Caco-2 (cell line): ENCODE results near the gene ZNF48. TPM values are rescaled to one million over a fixed set of nuclear protein-coding genes. Genes with fewer than 3 reads are reported as not detected.

Experiments
- BruUV-seq: library from RNA; stranded (reverse); fragments of 400-500 nt; replicated peaks from 2 replicates; lab custom pipeline; 2021; lab: Mats Ljungman, UMichigan
- CTCF ChIA-PET: fragments of 300-600 bp; sonication (Branson Sonifier 250); formaldehyde crosslinking; loops from one replicate; lab custom pipeline; 2022; ENCODE audit warnings: antibody characterized with exemption; lab: Charles Lee
- POLR2A ChIA-PET: fragments of 300-600 bp; sonication (Branson Sonifier 250); formaldehyde crosslinking; loops from one replicate; lab custom pipeline; 2022; ENCODE audit warnings: antibody characterized with exemption; lab: Charles Lee
- DNase-seq, 2 experiments: peaks; one replicate each; pipeline versions ENCODE4 v3.0.0 to v3.0.0-alpha.2; 2020 to 2022
- H3K27me3 ChIP-seq: replicated peaks from 2 replicates; pipeline ENCODE4 v1.6.0; 2011; ENCODE audit warnings: low read length; ENCODE audit not compliant: control insufficient read depth, insufficient read depth
- H3K36me3 ChIP-seq: 2 replicates; pipeline ENCODE4 v1.5.1; 2011; ENCODE audit warnings: low read length; ENCODE audit not compliant: control insufficient read depth, insufficient read depth
- H3K4me1 ChIP-seq: fragments of 250-450 bp; sonication (Bioruptor Pico); 2 replicates; pipeline ENCODE4 v1.5.1; 2020; ENCODE audit warnings: mild to moderate bottlenecking
- H3K4me3 ChIP-seq: 2 replicates; pipeline ENCODE4 v1.5.1; 2011; ENCODE audit warnings: low read depth, mild to moderate bottlenecking, control low read depth, low read length
- H3K9me3 ChIP-seq: fragments of 250-450 bp; sonication (Bioruptor Pico); 2 replicates; pipeline ENCODE4 v1.5.1; 2020; ENCODE audit warnings: mild to moderate bottlenecking, moderate library complexity
- H3K27ac Mint-ChIP-seq: one replicate; pipeline ENCODE4 v1.8.0; 2022; ENCODE audit warnings: mixed read lengths; ENCODE audit not compliant: unreplicated experiment
- H3K27me3 Mint-ChIP-seq: one replicate; pipeline ENCODE4 v1.8.0; 2022; ENCODE audit warnings: mixed read lengths; ENCODE audit not compliant: insufficient read depth, unreplicated experiment
- H3K36me3 Mint-ChIP-seq: one replicate; pipeline ENCODE4 v1.8.0; 2022; ENCODE audit warnings: mild to moderate bottlenecking, mixed read lengths; ENCODE audit not compliant: insufficient read depth, unreplicated experiment
- H3K4me1 Mint-ChIP-seq: one replicate; pipeline ENCODE4 v1.8.0; 2022; ENCODE audit warnings: low read depth, mixed read lengths; ENCODE audit not compliant: unreplicated experiment
- H3K4me3 Mint-ChIP-seq: one replicate; pipeline ENCODE4 v1.8.0; 2022; ENCODE audit warnings: mild to moderate bottlenecking, moderate library complexity, mixed read lengths; ENCODE audit not compliant: unreplicated experiment
- H3K9me3 Mint-ChIP-seq: one replicate; pipeline ENCODE4 v1.8.0; 2022; ENCODE audit warnings: mixed read lengths; ENCODE audit not compliant: unreplicated experiment
- intact Hi-C: fragments of 100-400 bp; cut with micrococcal nuclease; formaldehyde crosslinking; loops from one replicate; pipeline ENCODE4 v1.10.0; 2022; ENCODE audit not compliant: unreplicated experiment
- total RNA-seq: library from RNA; stranded (reverse); gene quantifications from 2 replicates; pipeline ENCODE4 v1.2.3, GENCODE V29; 2022
- TF ChIP-seq, protein P1 (sequence below), 2 experiments: fragments of 200-600 bp in 1 of 2; IDR thresholded peaks; 1 replicate in 1 of 2; 2 replicates in 1 of 2; pipeline versions ENCODE4 v1.5.1 to v1.8.0; 2011 to 2022; ENCODE audit warnings: antibody characterized with exemption in 1 of 2, control low read depth in 1 of 2, inconsistent platforms in 1 of 2, low read depth in 1 of 2, low read length in 1 of 2, mild to moderate bottlenecking in 1 of 2, moderate library complexity in 1 of 2; ENCODE audit not compliant: insufficient read depth in 1 of 2, severe bottlenecking in 1 of 2, unreplicated experiment in 1 of 2

ZNF48 gene
- total RNA-seq, 1 experiment from 2014 or later: 13.4 TPM

DNA sequence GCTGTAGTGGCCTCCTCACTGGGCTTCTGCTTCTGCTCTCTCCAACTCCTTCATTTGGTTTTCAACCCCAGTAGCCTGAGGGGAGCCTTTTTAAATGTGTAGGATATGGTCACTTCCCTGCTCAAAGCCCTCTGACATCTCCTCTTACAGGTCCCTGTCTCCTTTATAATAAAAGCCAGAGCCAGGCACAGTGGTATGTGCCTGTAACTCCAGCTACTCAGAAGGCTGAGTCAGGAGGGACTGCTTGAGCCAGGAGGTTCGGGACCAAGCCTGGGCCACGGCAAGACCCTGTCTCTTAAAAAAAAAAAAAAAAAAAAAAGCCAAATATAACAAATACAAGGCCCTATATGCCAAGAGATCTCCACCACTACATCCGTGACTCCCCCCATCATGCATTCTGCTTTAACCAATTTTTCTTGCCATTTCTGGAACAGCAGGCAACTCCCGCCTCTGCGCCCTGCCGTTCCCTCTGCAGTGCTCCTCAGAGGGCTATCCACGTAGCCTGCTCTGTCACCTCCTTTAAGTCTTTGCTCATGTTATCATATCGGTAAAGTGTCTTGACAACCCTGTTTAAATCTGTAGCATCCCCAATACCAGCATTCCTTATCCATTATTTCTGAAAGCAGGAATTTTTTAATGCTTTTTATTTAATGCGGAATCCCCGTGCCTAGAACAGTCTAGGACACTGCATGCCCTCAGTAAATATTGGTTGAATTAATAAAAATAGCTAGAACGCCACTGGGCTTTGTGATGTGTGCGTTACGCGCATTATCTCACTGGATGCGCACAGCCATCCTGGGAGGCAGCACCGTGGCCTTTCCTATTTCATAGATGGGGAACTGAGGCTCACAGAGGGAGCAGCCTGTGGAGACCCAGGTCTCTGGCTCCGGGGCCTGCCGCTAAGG lies 21.7 kb downstream of the ZNF48 start:
- TF ChIP-seq, protein P1, sequence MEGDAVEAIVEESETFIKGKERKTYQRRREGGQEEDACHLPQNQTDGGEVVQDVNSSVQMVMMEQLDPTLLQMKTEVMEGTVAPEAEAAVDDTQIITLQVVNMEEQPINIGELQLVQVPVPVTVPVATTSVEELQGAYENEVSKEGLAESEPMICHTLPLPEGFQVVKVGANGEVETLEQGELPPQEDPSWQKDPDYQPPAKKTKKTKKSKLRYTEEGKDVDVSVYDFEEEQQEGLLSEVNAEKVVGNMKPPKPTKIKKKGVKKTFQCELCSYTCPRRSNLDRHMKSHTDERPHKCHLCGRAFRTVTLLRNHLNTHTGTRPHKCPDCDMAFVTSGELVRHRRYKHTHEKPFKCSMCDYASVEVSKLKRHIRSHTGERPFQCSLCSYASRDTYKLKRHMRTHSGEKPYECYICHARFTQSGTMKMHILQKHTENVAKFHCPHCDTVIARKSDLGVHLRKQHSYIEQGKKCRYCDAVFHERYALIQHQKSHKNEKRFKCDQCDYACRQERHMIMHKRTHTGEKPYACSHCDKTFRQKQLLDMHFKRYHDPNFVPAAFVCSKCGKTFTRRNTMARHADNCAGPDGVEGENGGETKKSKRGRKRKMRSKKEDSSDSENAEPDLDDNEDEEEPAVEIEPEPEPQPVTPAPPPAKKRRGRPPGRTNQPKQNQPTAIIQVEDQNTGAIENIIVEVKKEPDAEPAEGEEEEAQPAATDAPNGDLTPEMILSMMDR (IDR thresholded peaks at IDR 0.05; ENCODE audit: insufficient read depth in 1 of 2, low read depth in 1 of 2, low read length in 1 of 2, severe bottlenecking in 1 of 2, unreplicated experiment in 1 of 2): no peak
- Histone ChIP-seq H3K4me1 (peaks cover 11% of the 10 kb centered on the region; the same call in 1 of the 2 replicates), H3K4me3 (peak overlapping the region; percentile 93), H3K9me3 (no peaks in the 10 kb centered on the region), H3K27me3 (no peaks in the 10 kb centered on the region), H3K36me3 (peaks cover 1% of the 10 kb centered on the region)
- no peaks in the 10 kb centered on the region for H3K9me3 Mint-ChIP-seq
- no peaks in the 10 kb centered on the region for H3K27me3 Mint-ChIP-seq
- intact Hi-C loops: no loop called here
- POLR2A ChIA-PET: interaction anchor here (0.7 to 1.6 kb wide), 10 partner anchors 10 to 242 kb away, joined by 3 to 27 read pairs (median 5); partner anchors contain the start of genes DCTPP1, FBRS, SEPHS2 and ZNF48
- CTCF ChIA-PET: interaction anchor here (0.6 to 2.2 kb wide), 11 partner anchors 7 to 372 kb away, joined by 3 to 49 read pairs (median 9); partner anchors contain the start of genes DCTPP1, PRR14, TBC1D10B and ZNF48
- no TSS peak for BruUV-seq
- H3K4me1 Mint-ChIP-seq: peaks cover 16% of the 10 kb centered on the region
- H3K4me3 Mint-ChIP-seq: peak overlapping the region; percentile 55
- no peak for DNase-seq
- peaks cover 37% of the 10 kb centered on the region for H3K36me3 Mint-ChIP-seq
- H3K27ac Mint-ChIP-seq: peak overlapping the region; percentile 57

DNA sequence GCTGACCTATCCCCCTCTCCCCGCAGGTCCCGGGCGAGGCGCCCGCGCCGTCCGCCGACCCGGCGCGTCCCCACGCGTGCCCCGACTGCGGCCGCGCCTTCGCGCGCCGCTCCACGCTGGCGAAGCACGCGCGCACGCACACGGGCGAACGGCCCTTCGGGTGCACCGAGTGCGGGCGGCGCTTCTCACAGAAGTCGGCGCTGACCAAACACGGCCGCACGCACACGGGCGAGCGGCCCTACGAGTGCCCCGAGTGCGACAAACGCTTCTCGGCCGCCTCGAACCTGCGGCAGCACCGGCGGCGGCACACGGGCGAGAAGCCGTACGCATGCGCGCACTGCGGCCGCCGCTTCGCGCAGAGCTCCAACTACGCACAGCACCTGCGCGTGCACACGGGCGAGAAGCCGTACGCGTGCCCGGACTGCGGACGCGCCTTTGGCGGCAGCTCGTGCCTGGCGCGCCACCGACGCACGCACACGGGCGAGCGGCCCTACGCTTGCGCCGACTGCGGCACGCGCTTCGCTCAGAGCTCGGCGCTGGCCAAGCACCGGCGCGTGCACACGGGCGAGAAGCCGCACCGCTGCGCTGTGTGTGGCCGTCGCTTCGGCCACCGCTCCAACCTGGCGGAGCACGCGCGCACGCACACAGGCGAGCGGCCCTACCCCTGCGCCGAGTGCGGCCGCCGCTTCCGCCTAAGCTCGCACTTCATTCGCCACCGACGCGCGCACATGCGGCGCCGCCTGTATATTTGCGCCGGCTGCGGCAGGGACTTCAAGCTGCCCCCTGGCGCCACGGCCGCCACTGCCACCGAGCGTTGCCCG lies 22.5 kb downstream of the ZNF48 start:
- peaks cover 11% of the 10 kb centered on the region; the same call in 1 of the 2 replicates for H3K4me1 ChIP-seq
- no TSS peak for BruUV-seq
- ChIA-PET CTCF (interaction anchor here (0.6 to 2.2 kb wide), 18 partner anchors 8 to 756 kb away, joined by 3 to 49 read pairs (median 5); partner anchors contain the start of genes CD2BP2, DCTPP1, PRR14 and TBC1D10B), POLR2A (interaction anchor here (0.6 to 1.6 kb wide), 17 partner anchors 9 to 241 kb away, joined by 3 to 27 read pairs (median 5); partner anchors contain the start of genes DCTPP1, FBRS, SEPHS2 and ZNF48)
- no peaks in the 10 kb centered on the region for H3K27me3 ChIP-seq
- Mint-ChIP-seq H3K27me3 (no peaks in the 10 kb centered on the region), H3K36me3 (peaks cover 42% of the 10 kb centered on the region), H3K4me1 (peaks cover 16% of the 10 kb centered on the region), H3K27ac (no peak overlapping the region), H3K9me3 (no peaks in the 10 kb centered on the region), H3K4me3 (peak overlapping the region; percentile 60)
- H3K4me3 ChIP-seq: peak overlapping the region; percentile 93
- H3K9me3 ChIP-seq: no peaks in the 10 kb centered on the region
- peak; percentile 89 to 91 for DNase-seq
- TF ChIP-seq, protein P1 (IDR thresholded peaks at IDR 0.05; ENCODE audit: insufficient read depth in 1 of 2, low read depth in 1 of 2, low read length in 1 of 2, severe bottlenecking in 1 of 2, unreplicated experiment in 1 of 2): peak in 1 of 2 experiments; percentile 41
- H3K36me3 ChIP-seq: peaks cover 1% of the 10 kb centered on the region
- intact Hi-C loops: no loop called here
